H9 (cell line): Measurements from ENCODE around the gene AKAP12. TPM values are rescaled to one million over a fixed set of nuclear protein-coding genes. Genes with fewer than 3 reads are reported as not detected.

Experiments used
- DNase-seq: peaks from one replicate; pipeline ENCODE4 v3.0.0-alpha.2; 2017
- H2AFZ ChIP-seq: one replicate; pipeline ENCODE4 v1.6.1; 2013; ENCODE audit warnings: mild to moderate bottlenecking, low read length, control low read depth, moderate library complexity
- H2AK5ac ChIP-seq: 2 replicates; pipeline ENCODE4 v1.6.1; 2013; ENCODE audit warnings: low read length, control low read depth, mixed read lengths; ENCODE audit not compliant: insufficient read length
- H2BK120ac ChIP-seq: one replicate; pipeline ENCODE4 v1.6.1; 2013; ENCODE audit warnings: low read depth, mild to moderate bottlenecking, low read length, control low read depth, inconsistent platforms; ENCODE audit not compliant: poor library complexity, severe bottlenecking
- H2BK12ac ChIP-seq: 2 replicates; pipeline ENCODE4 v1.6.1; 2013; ENCODE audit warnings: low read length, control low read depth, mixed read lengths, low read depth; ENCODE audit not compliant: insufficient read length
- H2BK15ac ChIP-seq: 2 replicates; pipeline ENCODE4 v1.6.1; 2013; ENCODE audit warnings: low read depth, low read length, control low read depth
- H2BK20ac ChIP-seq: one replicate; pipeline ENCODE4 v1.6.1; 2013; ENCODE audit warnings: low read depth, mild to moderate bottlenecking, low read length, control low read depth, inconsistent platforms; ENCODE audit not compliant: poor library complexity, severe bottlenecking
- H2BK5ac ChIP-seq: 2 replicates; pipeline ENCODE4 v1.6.1; 2013; ENCODE audit warnings: low read length, control low read depth, mixed read lengths; ENCODE audit not compliant: insufficient read length
- H3K14ac ChIP-seq: 2 replicates; pipeline ENCODE4 v1.6.1; 2013; ENCODE audit warnings: low read length, control low read depth; ENCODE audit not compliant: insufficient read depth
- H3K18ac ChIP-seq: 2 replicates; pipeline ENCODE4 v1.6.1; 2013; ENCODE audit warnings: low read depth, mild to moderate bottlenecking, mixed read lengths, low read length, control low read depth; ENCODE audit not compliant: insufficient read length
- H3K23ac ChIP-seq: 2 replicates; pipeline ENCODE4 v1.6.1; 2013; ENCODE audit warnings: low read length, control low read depth, mixed read lengths, low read depth; ENCODE audit not compliant: insufficient read length
- H3K23me2 ChIP-seq: 2 replicates; pipeline ENCODE4 v1.6.1; 2013; ENCODE audit warnings: low read depth, mild to moderate bottlenecking, mixed read lengths, low read length, control low read depth; ENCODE audit not compliant: insufficient read length, poor library complexity, severe bottlenecking
- H3K27ac ChIP-seq: 2 replicates; pipeline ENCODE4 v1.5.1; 2013; ENCODE audit warnings: low read length, control low read depth, mixed read lengths, low read depth; ENCODE audit not compliant: insufficient read length
- H3K27me3 ChIP-seq: 2 replicates; pipeline ENCODE4 v1.6.1; 2013; ENCODE audit warnings: low read length, control low read depth, inconsistent platforms; ENCODE audit not compliant: insufficient read depth
- H3K4ac ChIP-seq: 2 replicates; pipeline ENCODE4 v1.6.1; 2013; ENCODE audit warnings: low read depth, mild to moderate bottlenecking, control low read depth, inconsistent platforms, low read length, moderate library complexity
- H3K4me1 ChIP-seq: 2 replicates; pipeline ENCODE4 v1.6.1; 2013; ENCODE audit warnings: low read length, control low read depth, inconsistent platforms; ENCODE audit not compliant: insufficient read depth
- H3K4me2 ChIP-seq: 2 replicates; pipeline ENCODE4 v1.6.1; 2013; ENCODE audit warnings: low read length, control low read depth, mixed read lengths; ENCODE audit not compliant: insufficient read length, insufficient read depth
- H3K56ac ChIP-seq: 2 replicates; pipeline ENCODE4 v1.6.1; 2013; ENCODE audit warnings: low read depth, mild to moderate bottlenecking, mixed read lengths, low read length, control low read depth; ENCODE audit not compliant: insufficient read length
- H3K79me1 ChIP-seq: 2 replicates; pipeline ENCODE4 v1.6.1; 2013; ENCODE audit warnings: low read depth, mild to moderate bottlenecking, moderate library complexity, low read length, control low read depth, inconsistent platforms; ENCODE audit not compliant: insufficient read depth, poor library complexity, severe bottlenecking
- H3K79me2 ChIP-seq: 2 replicates; pipeline ENCODE4 v1.6.1; 2013; ENCODE audit warnings: low read length, control low read depth, inconsistent platforms; ENCODE audit not compliant: insufficient read depth
- H3K9ac ChIP-seq: 2 replicates; pipeline ENCODE4 v1.6.1; 2013; ENCODE audit warnings: low read length, control low read depth, mixed read lengths; ENCODE audit not compliant: insufficient read length; ENCODE audit errors: extremely low read depth
- H3K9me3 ChIP-seq: one replicate; pipeline ENCODE4 v1.6.1; 2013; ENCODE audit warnings: low read depth, low read length, inconsistent platforms; ENCODE audit not compliant: control insufficient read depth
- H3T11ph ChIP-seq: one replicate; pipeline ENCODE4 v1.6.1; 2013; ENCODE audit warnings: mild to moderate bottlenecking, low read length, control low read depth, inconsistent platforms
- H4K20me1 ChIP-seq: one replicate; pipeline ENCODE4 v1.6.1; 2013; ENCODE audit not compliant: control insufficient read depth, insufficient read length, insufficient read depth
- H4K5ac ChIP-seq: 2 replicates; pipeline ENCODE4 v1.6.1; 2013; ENCODE audit warnings: low read depth, mild to moderate bottlenecking, mixed read lengths, low read length, control low read depth; ENCODE audit not compliant: insufficient read length
- H4K8ac ChIP-seq: replicated peaks from 2 replicates; pipeline ENCODE4 v1.6.1; 2013; ENCODE audit warnings: low read length, control low read depth, mixed read lengths, low read depth; ENCODE audit not compliant: insufficient read length
- H4K91ac ChIP-seq: 2 replicates; pipeline ENCODE4 v1.6.1; 2013; ENCODE audit warnings: low read depth, mild to moderate bottlenecking, moderate library complexity, mixed read lengths, low read length, control low read depth; ENCODE audit not compliant: insufficient read length
- H3K27ac Mint-ChIP-seq, 3 experiments: 2 replicates in 2 of 3; 3 replicates in 1 of 3; pipeline ENCODE4 v1.8.0; 2020 to 2021; ENCODE audit warnings: mixed read lengths in 3 of 3, mild to moderate bottlenecking in 1 of 3, moderate library complexity in 1 of 3
- H3K27me3 Mint-ChIP-seq: 2 replicates; pipeline ENCODE4 v1.8.0; 2021; ENCODE audit warnings: low read depth, mild to moderate bottlenecking, moderate library complexity, mixed read lengths
- H3K36me3 Mint-ChIP-seq, 3 experiments: 2 replicates in 2 of 3; 3 replicates in 1 of 3; pipeline ENCODE4 v1.8.0; 2020 to 2021; ENCODE audit warnings: low read depth in 3 of 3, mixed read lengths in 3 of 3; ENCODE audit not compliant: insufficient read depth in 1 of 3
- H3K4me1 Mint-ChIP-seq, 2 experiments: 2 replicates each; pipeline ENCODE4 v1.8.0; 2020; ENCODE audit warnings: mixed read lengths in 2 of 2
- H3K4me3 Mint-ChIP-seq, 2 experiments: 2 replicates in 1 of 2; 3 replicates in 1 of 2; pipeline ENCODE4 v1.8.0; 2020 to 2021; ENCODE audit warnings: mild to moderate bottlenecking in 2 of 2, mixed read lengths in 2 of 2, moderate library complexity in 1 of 2
- H3K9me3 Mint-ChIP-seq, 2 experiments: 2 replicates in 1 of 2; 3 replicates in 1 of 2; pipeline ENCODE4 v1.8.0; 2020; ENCODE audit warnings: mild to moderate bottlenecking in 2 of 2, mixed read lengths in 2 of 2, moderate library complexity in 1 of 2
- CTCF ChIP-seq: fragments of 200-600 bp; sonication (generic); conservative IDR thresholded peaks from 3 replicates; pipeline ENCODE4 v1.8.0; 2021; ENCODE audit warnings: antibody characterized with exemption, mild to moderate bottlenecking
- WGBS: extraction: QIAGEN DNeasy Blood & Tissue Kit; methylation state at CpG from one replicate; pipeline ENCODE4 v1.1.7; 2013; ENCODE audit warnings: missing lambda C conversion rate, low lambda C conversion rate, mixed read lengths; ENCODE audit not compliant: insufficient read length; ENCODE audit errors: extremely low coverage; 5-methylcytosine and 5-hydroxymethylcytosine counted together
- total RNA-seq: library from RNA; stranded (reverse); gene quantifications from 2 replicates; pipeline ENCODE4 v1.2.1, GENCODE V29; 2021

The AKAP12 gene
- total RNA-seq, 1 experiment from 2014 or later: 52.3 TPM

GRCh38 chr6:151191527-151191926, 48.2 kb upstream of the AKAP12 start:
- Histone ChIP-seq H2AFZ (no peak overlapping the region), H2BK15ac (no peak overlapping the region), H4K5ac (no peak overlapping the region), H2AK5ac (no peak overlapping the region), H2BK5ac (no peak overlapping the region), H2BK20ac (no peak overlapping the region), H4K91ac (no peak overlapping the region), H2BK120ac (no peak overlapping the region), H3K23ac (no peak overlapping the region), H3K9ac (no peak overlapping the region), H3T11ph (no peak overlapping the region), H3K27ac (no peak overlapping the region), H3K14ac (no peak overlapping the region), H4K8ac (no peak overlapping the region), H3K4ac (no peak overlapping the region), H3K56ac (no peak overlapping the region), H3K9me3 (no peaks in the 10 kb centered on the region), H3K4me1 (no peaks in the 10 kb centered on the region), H3K79me1 (no peaks in the 10 kb centered on the region), H2BK12ac (no peak overlapping the region), H3K23me2 (no peaks in the 10 kb centered on the region), H3K27me3 (no peaks in the 10 kb centered on the region), H3K18ac (no peak overlapping the region), H4K20me1 (no peaks in the 10 kb centered on the region), H3K4me2 (no peak overlapping the region), H3K79me2 (no peaks in the 10 kb centered on the region)
- H3K4me1 Mint-ChIP-seq: peaks cover 6 to 8% of the 10 kb centered on the region in 2 experiments
- DNase-seq: no peak
- H3K9me3 Mint-ChIP-seq: peaks cover 4 to 5% of the 10 kb centered on the region in 2 experiments; a peak in 3 of 5 replicates
- H3K36me3 Mint-ChIP-seq: no peaks in the 10 kb centered on the region
- H3K27me3 Mint-ChIP-seq: no peaks in the 10 kb centered on the region
- no peak overlapping the region for H3K4me3 Mint-ChIP-seq
- no CpG with 5 or more reads among the region's 4 CpGs for WGBS
- TF ChIP-seq CTCF: no peak
- no peak overlapping the region; a peak in 1 of 7 replicates for H3K27ac Mint-ChIP-seq
